ENCODE data around the gene MLLT6. TPM values are rescaled to one million over a fixed set of nuclear protein-coding genes. Genes with fewer than 3 reads are reported as not detected.
"Not testable (repeated sequence)": the region's sequence is repeated elsewhere in the genome, so short reads cannot be mapped to it uniquely, and the experiment has no call there.

MLLT6 gene
- total RNA-seq, 1 donor from 2014 or later = 20.0 TPM

GRCh38 chr17:38725066-38725465, 20.0 kb downstream of the MLLT6 start:
- DNase-seq (ENCODE audit: low spot score) = no peak

- not testable (repeated sequence) for DNase-seq (ENCODE audit: low spot score)
Measured at GRCh38 chr17:38726145-38726544, 21.1 kb downstream of the MLLT6 start.

GRCh38 chr17:38727736-38728135, 22.7 kb downstream of the MLLT6 start:
- no peak for DNase-seq (ENCODE audit: low spot score)

GRCh38 chr17:38728290-38728831, 23.3 kb downstream of the MLLT6 start:
- DNase-seq (ENCODE audit: low spot score) = no peak

GRCh38 chr17:38729368-38729885, 24.4 kb downstream of the MLLT6 start:
- no peak for DNase-seq (ENCODE audit: low spot score)

GRCh38 chr17:38729886-38730525, 24.9 kb downstream of the MLLT6 start, which contains the start of gene CISD3:
Gene CISD3 (plus strand): TSS chr17:38730341. CDS start chr17:38730359, 18 bp downstream.
- DNase-seq (ENCODE audit: low spot score) = peak; percentile 90

- peak; percentile 48 for DNase-seq (ENCODE audit: low spot score)
Measured at GRCh38 chr17:38730526-38731379, 25.7 kb downstream of the MLLT6 start.

- no peak for DNase-seq (ENCODE audit: low spot score)
Measured at GRCh38 chr17:38731526-38732294, 26.6 kb downstream of the MLLT6 start.

GRCh38 chr17:38732376-38733281, 27.6 kb downstream of the MLLT6 start:
- no peak for DNase-seq (ENCODE audit: low spot score)

- no peak for DNase-seq (ENCODE audit: low spot score)
Measured at GRCh38 chr17:38733282-38733981, 28.4 kb downstream of the MLLT6 start.

- DNase-seq (ENCODE audit: low spot score) = no peak
Measured at GRCh38 chr17:38733982-38734973, 29.2 kb downstream of the MLLT6 start.

- DNase-seq (ENCODE audit: low spot score) = no peak
Measured at GRCh38 chr17:38735161-38735997, 30.3 kb downstream of the MLLT6 start.

- DNase-seq (ENCODE audit: low spot score) = no peak
Measured at GRCh38 chr17:38738007-38738662, 33.1 kb downstream of the MLLT6 start.

GRCh38 chr17:38738686-38739085, 33.6 kb downstream of the MLLT6 start:
- no peak for DNase-seq (ENCODE audit: low spot score)

GRCh38 chr17:38739305-38739704, 34.2 kb downstream of the MLLT6 start:
- no peak for DNase-seq (ENCODE audit: low spot score)

GRCh38 chr17:38740044-38740443, 35.0 kb downstream of the MLLT6 start:
- no peak for DNase-seq (ENCODE audit: low spot score)

GRCh38 chr17:38740806-38741205, 35.7 kb downstream of the MLLT6 start:
- DNase-seq (ENCODE audit: low spot score) = no peak

All from umbilical cord (tissue), 2 donors.